GM19455 (cell line): ENCODE measurements around the gene ADPGK.
A peak's percentile ranks its signal among the peaks of the same experiment; 100 is the strongest.
"Not testable (repeated sequence)": the region's sequence is repeated elsewhere in the genome, so short reads cannot be mapped to it uniquely, and the experiment has no call there.

Experiments
- ATAC-seq: cut with Tn5 transposase; IDR thresholded peaks from one replicate; pipeline ENCODE4 v1.9.1; 2021; ENCODE audit not compliant: unreplicated experiment

ADPGK gene

GRCh38 chr15:72751751-72752455 lies 31.7 kb downstream of the ADPGK start:
- no peak for ATAC-seq

- no peak for ATAC-seq
Observed at GRCh38 chr15:72749700-72750099, 33.9 kb downstream of the ADPGK start.

- ATAC-seq, result peak; percentile 94
Observed at GRCh38 chr15:72740219-72740618, 43.3 kb downstream of the ADPGK start.

GRCh38 chr15:72737723-72738122 lies 45.8 kb downstream of the ADPGK start:
- no peak for ATAC-seq

- no peak for ATAC-seq
Observed at GRCh38 chr15:72737061-72737460, 46.5 kb downstream of the ADPGK start.

- ATAC-seq, result no peak
Observed at GRCh38 chr15:72735111-72735510, 48.4 kb downstream of the ADPGK start.

GRCh38 chr15:72733941-72734738 lies 49.4 kb downstream of the ADPGK start:
- ATAC-seq, result no peak

GRCh38 chr15:72732516-72732915 lies 51.0 kb downstream of the ADPGK start:
- ATAC-seq, result no peak

- ATAC-seq, result no peak
Observed at GRCh38 chr15:72732086-72732485, 51.5 kb downstream of the ADPGK start.

- no peak for ATAC-seq
Observed at GRCh38 chr15:72728821-72729220, 54.7 kb downstream of the ADPGK start.

GRCh38 chr15:72728249-72728648 lies 55.3 kb downstream of the ADPGK start:
- ATAC-seq, result not testable (repeated sequence)

- no peak for ATAC-seq
Observed at GRCh38 chr15:72727154-72727553, 56.4 kb downstream of the ADPGK start.

- ATAC-seq, result not testable (repeated sequence)
Observed at GRCh38 chr15:72725851-72726250, 57.7 kb downstream of the ADPGK start.

GRCh38 chr15:72725446-72725845 lies 58.1 kb downstream of the ADPGK start:
- ATAC-seq, result no peak

GRCh38 chr15:72724028-72724427 lies 59.5 kb downstream of the ADPGK start:
- ATAC-seq, result no peak

GRCh38 chr15:72722071-72722696 lies 61.4 kb downstream of the ADPGK start:
- no peak for ATAC-seq

GRCh38 chr15:72708551-72709303 lies 74.8 kb downstream of the ADPGK start:
- not testable (repeated sequence) for ATAC-seq

- no peak for ATAC-seq
Observed at GRCh38 chr15:72706266-72706665, 77.3 kb downstream of the ADPGK start.
